T-helper 22 cell (primary cell): Measurements from ENCODE around the gene TRAF1.

Experiments used
- DNase-seq: peaks from one replicate; pipeline ENCODE4 v3.0.0-alpha.2; 2020; ENCODE audit warnings: low read depth

The TRAF1 gene

GRCh38 chr9:120886490-120886967 is 40.1 kb downstream of the TRAF1 start:
- no peak for DNase-seq

DNA sequence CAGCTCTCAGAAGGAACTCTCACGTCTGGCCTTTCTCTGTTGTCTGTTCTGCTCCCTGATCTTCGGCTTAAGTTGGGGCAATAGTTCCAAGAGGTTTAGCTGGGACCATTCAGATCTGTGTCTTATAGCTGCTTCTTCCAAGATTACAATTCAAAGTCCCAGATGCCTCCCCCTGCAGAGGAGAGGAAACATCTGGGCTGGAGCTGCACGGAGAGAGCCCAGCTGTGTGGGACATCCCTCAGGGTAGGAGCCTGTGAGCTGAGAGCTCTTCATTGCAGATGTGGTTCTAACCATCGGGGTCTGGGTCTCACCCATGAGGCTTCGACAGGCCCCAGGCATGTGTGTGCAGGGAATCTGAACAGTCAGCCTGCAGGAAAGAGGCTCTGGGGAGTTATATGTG is 40.6 kb downstream of the TRAF1 start:
- DNase-seq, result no peak

DNA sequence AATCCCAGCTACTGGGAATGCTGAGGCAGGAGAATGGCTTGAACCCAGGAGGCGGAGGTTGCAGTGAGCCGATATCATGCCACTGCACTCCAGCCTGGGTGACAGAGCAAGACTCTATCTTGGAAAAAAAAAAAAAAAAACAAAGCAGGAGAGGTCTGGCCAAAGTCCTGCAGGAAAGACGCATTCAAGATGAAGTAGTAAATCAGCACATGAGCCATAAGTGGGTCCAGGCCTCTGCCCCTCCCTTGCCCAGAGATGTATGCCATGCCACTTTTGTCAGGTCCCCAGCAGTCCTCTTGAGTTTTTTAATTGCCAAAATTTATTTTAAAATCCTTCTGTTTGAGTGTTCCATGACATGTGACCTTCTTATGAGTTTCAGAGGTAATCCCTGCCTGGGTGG is 41.1 kb downstream of the TRAF1 start:
- no peak for DNase-seq

- DNase-seq, result no peak
Measured at GRCh38 chr9:120883608-120883996, 43.0 kb downstream of the TRAF1 start.

- DNase-seq, result no peak
Measured at GRCh38 chr9:120882935-120883607, 43.5 kb downstream of the TRAF1 start.

GRCh38 chr9:120879446-120879845 is 47.1 kb downstream of the TRAF1 start:
- DNase-seq, result no peak

- DNase-seq, result no peak
Measured at GRCh38 chr9:120878188-120879130, 48.1 kb downstream of the TRAF1 start.

DNA sequence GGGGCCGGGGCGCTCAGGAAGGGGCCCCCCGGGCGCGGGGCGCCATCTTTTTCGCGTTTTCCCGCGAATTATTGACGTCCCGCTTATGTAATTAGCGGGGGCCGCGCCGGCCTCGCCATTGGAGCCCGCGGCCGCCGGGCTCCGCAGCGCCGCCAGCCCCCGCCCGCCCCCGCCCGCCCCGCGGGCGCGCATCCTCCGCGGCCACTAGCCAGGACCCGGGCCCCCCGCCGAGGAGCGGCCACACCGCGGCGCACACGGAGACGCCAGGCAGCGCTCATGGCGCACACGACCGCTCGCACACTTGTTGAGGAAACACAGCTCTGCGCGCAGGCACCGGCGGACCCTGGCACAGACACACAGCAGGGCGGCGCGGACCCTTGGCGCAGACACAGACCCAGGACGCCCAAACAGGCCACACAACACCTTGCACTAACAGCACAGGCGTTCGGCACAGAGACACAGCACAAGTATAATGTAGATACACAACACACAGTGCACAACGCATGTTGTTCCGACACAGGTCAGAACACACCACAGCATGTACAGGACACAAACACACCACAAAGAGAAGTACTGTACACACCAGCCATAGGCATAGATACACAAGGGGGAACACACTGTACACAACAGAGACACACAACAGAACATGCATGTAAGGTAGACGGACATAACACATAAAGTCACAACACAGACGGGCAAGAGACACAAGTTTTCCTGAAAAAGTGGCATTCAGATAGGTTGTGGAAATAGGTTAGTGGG is 49.1 kb downstream of the TRAF1 start:
- peak; percentile 52 for DNase-seq

- no peak for DNase-seq
Measured at GRCh38 chr9:120876842-120877240, 49.8 kb downstream of the TRAF1 start, which contains the start of gene PHF19. Gene PHF19, minus strand, starts transcription at chr9:120877188. Its CDS starts 2,447 bp downstream, at chr9:120874741.

- peak; percentile 84 for DNase-seq
Measured at GRCh38 chr9:120875954-120876841, 50.4 kb downstream of the TRAF1 start.

GRCh38 chr9:120875643-120875953 is 51.0 kb downstream of the TRAF1 start:
- no peak for DNase-seq

- DNase-seq, result no peak
Measured at GRCh38 chr9:120875195-120875565, 51.4 kb downstream of the TRAF1 start.

DNA sequence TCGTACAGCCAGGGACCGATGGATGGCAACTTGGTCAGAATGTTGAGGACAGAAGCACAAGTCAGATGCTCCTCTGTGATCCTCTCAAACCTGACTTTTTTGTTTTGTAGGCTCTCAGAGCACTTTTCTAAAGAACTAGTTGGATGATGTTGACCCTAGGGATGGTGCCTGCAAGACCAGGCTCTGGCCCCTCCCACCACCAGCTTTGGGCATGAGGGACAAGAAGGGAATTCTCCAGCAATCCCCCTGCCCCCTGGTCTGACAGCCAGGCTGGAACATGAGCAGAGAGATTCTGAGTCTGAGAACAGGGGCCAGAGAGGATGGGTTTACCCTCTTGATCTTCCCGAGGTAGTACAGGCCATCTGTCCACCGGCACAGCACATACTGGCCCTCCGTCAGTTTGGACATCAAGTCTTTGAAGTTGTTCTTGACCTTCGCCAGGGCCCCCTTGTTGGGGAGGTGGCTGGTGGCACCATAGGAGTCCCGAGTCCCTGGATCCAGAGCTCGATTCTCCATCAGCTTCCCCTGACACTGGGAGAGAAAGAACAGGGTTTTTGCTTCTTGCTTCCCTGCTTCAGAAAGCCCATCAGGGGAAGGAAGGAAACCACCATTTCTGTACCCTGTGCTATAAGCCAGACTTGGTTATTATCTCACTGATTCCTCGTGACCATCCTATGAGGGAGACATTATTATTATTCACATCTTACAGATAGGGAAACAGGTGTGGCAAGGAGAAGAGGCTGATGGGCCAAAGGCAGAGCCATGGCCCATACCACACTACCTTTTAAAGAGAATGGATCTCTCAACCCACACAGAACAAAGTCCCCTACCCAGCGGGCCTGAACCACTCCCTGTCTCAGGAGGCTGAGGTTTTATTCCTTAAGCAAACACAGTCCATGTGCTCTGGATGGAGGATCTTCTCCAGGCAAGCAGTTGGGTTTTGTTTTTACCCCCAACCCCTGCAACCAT is 52.1 kb downstream of the TRAF1 start:
- no peak for DNase-seq

- no peak for DNase-seq
Measured at GRCh38 chr9:120873512-120873911, 53.1 kb downstream of the TRAF1 start.

GRCh38 chr9:120872791-120873502 is 53.6 kb downstream of the TRAF1 start:
- DNase-seq, result no peak

- no peak for DNase-seq
Measured at GRCh38 chr9:120870206-120870605, 56.4 kb downstream of the TRAF1 start.

GRCh38 chr9:120869726-120870125 is 56.9 kb downstream of the TRAF1 start:
- no peak for DNase-seq

DNA sequence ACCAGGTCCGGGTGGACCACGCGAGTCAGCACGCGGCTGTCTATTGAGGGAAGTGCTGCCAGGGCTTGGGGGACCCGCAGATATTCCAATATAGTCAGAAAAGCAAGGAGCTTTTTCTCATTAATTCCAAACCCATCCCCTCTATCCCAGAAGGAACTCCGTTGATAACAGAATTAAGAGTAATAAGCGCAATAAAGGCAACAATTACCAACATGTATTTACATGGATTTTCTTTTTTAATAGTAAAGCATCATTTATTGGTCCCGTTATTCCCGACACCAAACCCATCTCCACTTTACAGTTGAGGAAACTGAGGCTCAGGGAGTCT is 57.3 kb downstream of the TRAF1 start:
- DNase-seq, result no peak

DNA sequence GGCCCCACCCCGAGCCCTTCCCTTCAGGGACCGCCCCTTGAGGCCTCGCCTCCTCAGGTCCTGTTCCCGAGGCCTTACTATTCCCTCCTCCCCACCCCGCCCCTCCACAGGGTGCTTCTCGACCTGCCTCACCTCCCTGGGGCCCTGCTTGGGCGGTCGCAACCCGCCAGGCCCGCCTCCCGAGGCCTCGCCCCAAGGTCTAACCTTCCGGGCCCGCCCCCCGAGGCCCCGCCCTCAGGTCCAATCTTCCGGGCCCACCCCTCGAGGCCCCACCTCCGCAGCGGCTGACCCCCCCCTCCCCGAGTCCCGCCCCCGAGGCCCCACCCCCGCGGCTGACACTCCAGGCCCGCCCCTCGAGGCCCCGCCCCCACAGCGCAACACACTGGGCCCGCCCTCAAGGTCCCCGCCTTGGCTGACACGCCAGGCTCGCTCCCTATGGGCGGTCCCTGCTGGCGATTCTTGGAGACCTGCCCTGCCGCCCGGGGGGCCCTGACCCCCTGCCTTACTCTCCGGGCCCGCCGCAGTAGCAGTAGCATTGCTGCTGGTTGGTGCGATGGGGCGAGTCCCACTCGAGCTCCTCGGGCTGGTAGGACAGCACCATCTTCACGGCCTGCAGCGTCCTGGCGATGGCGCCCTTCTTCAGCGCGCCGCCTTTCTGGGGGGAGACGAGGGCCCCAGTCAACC is 57.8 kb downstream of the TRAF1 start:
- peak; percentile 97 for DNase-seq
